ENCODE data around the gene ILDR2. TPM values are rescaled to one million over a fixed set of nuclear protein-coding genes. Genes with fewer than 3 reads are reported as not detected.

Gene ILDR2
- total RNA-seq, 1 donor from 2014 or later: 1.3 TPM

DNA sequence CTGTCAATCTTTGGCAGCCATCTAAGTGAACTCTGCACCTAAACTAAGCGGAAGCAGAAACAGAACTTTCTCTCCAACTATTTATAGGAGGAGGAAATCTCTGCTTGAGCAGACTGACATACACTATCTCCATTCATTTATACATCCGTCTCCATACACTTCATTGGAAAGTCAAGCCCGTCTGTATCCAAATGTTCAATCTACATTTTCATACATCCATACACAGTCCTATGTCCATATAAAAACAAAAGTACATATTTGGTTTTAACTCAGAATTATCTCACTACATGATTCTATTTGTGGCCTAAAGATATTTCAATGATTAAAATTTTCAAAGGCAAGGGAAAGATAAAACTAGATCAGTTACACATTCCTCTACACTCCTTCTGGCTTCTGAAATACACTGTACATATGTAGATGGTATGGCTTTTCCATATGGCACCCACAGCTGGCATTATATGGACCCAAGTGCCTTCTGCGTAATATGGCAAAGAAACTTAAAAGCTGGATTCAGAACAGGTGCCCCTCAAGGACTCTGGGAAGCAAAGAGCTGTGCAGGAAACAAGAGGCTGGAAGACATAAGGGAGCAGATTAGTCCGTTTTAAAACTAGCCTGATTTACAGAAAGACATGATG is 35.5 kb downstream of the ILDR2 start:
- no peak for DNase-seq (ENCODE audit: low read depth)

DNA sequence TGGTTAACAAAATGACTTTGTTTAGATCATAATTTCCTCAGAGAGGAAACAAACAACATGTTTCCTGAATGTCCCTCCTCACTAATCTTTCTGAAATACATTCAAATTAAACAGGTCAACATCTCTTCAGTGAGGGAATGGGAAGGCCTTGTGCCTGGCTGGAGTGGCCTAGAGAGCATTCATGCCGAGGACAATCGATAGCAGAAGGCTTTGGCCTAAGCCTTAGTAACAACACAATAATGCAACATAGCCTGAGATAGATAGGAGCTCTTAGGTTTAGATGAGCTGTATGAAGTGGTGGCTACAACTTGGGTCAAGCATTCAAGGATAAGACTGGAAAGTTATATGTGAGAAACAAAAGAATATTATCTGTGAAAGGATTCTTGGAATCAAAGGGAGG is 37.4 kb downstream of the ILDR2 start:
- Histone ChIP-seq H3K4me3 (ENCODE audit: low read depth, low read length) (no peak overlapping the region), H3K36me3 (ENCODE audit: control insufficient read depth, insufficient read depth, low read length) (no peaks in the 10 kb centered on the region), H3K27me3 (ENCODE audit: control insufficient read depth, insufficient read depth, low read length) (no peaks in the 10 kb centered on the region)
- TF ChIP-seq, protein P1, sequence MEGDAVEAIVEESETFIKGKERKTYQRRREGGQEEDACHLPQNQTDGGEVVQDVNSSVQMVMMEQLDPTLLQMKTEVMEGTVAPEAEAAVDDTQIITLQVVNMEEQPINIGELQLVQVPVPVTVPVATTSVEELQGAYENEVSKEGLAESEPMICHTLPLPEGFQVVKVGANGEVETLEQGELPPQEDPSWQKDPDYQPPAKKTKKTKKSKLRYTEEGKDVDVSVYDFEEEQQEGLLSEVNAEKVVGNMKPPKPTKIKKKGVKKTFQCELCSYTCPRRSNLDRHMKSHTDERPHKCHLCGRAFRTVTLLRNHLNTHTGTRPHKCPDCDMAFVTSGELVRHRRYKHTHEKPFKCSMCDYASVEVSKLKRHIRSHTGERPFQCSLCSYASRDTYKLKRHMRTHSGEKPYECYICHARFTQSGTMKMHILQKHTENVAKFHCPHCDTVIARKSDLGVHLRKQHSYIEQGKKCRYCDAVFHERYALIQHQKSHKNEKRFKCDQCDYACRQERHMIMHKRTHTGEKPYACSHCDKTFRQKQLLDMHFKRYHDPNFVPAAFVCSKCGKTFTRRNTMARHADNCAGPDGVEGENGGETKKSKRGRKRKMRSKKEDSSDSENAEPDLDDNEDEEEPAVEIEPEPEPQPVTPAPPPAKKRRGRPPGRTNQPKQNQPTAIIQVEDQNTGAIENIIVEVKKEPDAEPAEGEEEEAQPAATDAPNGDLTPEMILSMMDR (IDR thresholded peaks at IDR 0.05; ENCODE audit: insufficient read depth, low read length, poor library complexity, severe bottlenecking): no peak
- DNase-seq (ENCODE audit: low read depth): no peak

More for the DNA sequence above, 35.5 kb downstream of the ILDR2 start:
- H3K4me3 ChIP-seq (ENCODE audit: low read depth, low read length): no peak overlapping the region
- no peaks in the 10 kb centered on the region for H3K36me3 ChIP-seq (ENCODE audit: control insufficient read depth, insufficient read depth, low read length)
- H3K27me3 ChIP-seq (ENCODE audit: control insufficient read depth, insufficient read depth, low read length): no peaks in the 10 kb centered on the region
- TF ChIP-seq, protein P1 (IDR thresholded peaks at IDR 0.05; ENCODE audit: insufficient read depth, low read length, poor library complexity, severe bottlenecking): no peak

DNA sequence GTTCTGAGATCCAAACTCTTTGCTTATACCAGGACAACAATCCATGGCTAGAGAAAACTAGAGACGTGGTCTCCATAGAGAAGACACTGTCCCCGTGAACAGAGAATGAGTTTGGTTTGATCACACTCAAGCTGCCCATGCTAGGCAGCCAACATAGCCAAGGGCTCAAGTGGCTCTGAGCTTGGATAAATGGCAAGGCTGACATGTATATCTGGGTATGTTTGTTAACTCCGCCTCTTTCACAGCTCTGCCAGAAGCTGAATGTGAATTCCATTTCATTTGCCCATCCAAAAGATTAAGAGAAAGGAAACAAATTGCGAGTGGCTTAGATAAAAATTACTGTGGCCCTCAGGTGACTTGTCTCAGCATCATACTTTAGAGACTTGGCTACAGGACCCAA is 38.0 kb downstream of the ILDR2 start:
- TF ChIP-seq, protein P1 (IDR thresholded peaks at IDR 0.05; ENCODE audit: insufficient read depth, low read length, poor library complexity, severe bottlenecking): no peak
- Histone ChIP-seq H3K27me3 (ENCODE audit: control insufficient read depth, insufficient read depth, low read length) (no peaks in the 10 kb centered on the region), H3K4me3 (ENCODE audit: low read depth, low read length) (no peak overlapping the region), H3K36me3 (ENCODE audit: control insufficient read depth, insufficient read depth, low read length) (no peaks in the 10 kb centered on the region)
- no peak for DNase-seq (ENCODE audit: low read depth)

DNA sequence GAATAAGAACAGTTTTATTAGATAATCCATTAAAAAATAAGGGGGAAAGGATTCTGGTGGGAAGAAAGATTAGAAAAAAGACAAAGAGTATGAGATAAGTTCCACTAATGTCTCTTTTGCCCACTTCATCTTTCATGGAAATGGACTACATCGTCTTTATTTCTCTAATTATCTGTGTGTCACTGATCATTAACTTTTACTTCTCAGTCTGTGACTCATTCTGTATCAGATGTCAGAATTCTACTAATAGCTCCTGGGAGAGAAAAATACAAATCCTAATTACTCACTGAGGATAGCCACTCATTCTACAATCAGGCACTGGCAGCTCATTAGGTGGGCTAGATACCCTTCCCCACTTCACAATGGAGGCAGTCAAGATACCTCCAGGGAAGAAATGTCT is 41.7 kb downstream of the ILDR2 start:
- H3K4me3 ChIP-seq (ENCODE audit: low read depth, low read length): no peak overlapping the region
- TF ChIP-seq, protein P1 (IDR thresholded peaks at IDR 0.05; ENCODE audit: insufficient read depth, low read length, poor library complexity, severe bottlenecking): no peak
- DNase-seq (ENCODE audit: low read depth): peak; percentile 57
- H3K36me3 ChIP-seq (ENCODE audit: control insufficient read depth, insufficient read depth, low read length): no peaks in the 10 kb centered on the region
- no peaks in the 10 kb centered on the region for H3K27me3 ChIP-seq (ENCODE audit: control insufficient read depth, insufficient read depth, low read length)

DNA sequence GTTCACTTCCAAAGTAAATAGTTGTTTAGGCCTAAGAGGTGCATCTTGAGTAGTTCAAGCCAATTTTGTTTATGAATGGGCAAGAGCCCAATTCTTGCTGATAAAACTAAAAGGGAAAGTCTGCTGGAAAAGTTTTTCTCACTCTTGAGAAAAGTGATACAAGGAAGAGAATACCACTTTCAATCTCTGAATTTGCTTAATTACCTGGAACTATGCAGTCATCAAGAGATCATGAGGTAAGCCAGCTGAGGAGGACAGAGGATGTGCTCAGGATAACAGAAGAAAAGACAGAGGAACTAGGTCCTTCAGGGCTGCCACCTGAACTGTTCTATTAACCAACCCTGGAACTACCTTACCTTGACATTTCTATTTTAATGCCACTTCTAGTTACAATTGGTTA is 42.2 kb downstream of the ILDR2 start:
- no peak for DNase-seq (ENCODE audit: low read depth)
- no peaks in the 10 kb centered on the region for H3K36me3 ChIP-seq (ENCODE audit: control insufficient read depth, insufficient read depth, low read length)
- TF ChIP-seq, protein P1 (IDR thresholded peaks at IDR 0.05; ENCODE audit: insufficient read depth, low read length, poor library complexity, severe bottlenecking): no peak
- H3K4me3 ChIP-seq (ENCODE audit: low read depth, low read length): no peak overlapping the region
- no peaks in the 10 kb centered on the region for H3K27me3 ChIP-seq (ENCODE audit: control insufficient read depth, insufficient read depth, low read length)

DNA sequence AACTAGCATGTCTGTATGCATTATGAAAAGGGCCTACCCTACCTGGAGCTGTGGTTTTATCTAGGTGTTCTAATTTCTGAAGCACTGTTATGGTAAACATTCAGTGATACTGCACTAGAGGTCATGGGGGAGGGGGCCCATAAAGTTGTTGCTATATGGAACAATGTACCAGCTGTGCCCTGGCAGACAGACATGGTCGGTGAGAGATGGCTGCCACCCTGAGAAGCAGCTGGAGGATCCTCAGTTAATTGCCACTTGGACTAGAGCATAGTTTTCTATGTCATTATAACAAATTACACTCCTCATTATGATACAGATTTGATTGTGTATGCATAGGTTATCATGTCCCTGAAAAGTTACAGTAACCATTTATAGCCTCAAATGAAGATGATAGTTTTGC is 45.4 kb downstream of the ILDR2 start:
- Histone ChIP-seq H3K36me3 (ENCODE audit: control insufficient read depth, insufficient read depth, low read length) (no peaks in the 10 kb centered on the region), H3K4me3 (ENCODE audit: low read depth, low read length) (no peak overlapping the region), H3K27me3 (ENCODE audit: control insufficient read depth, insufficient read depth, low read length) (no peaks in the 10 kb centered on the region)
- TF ChIP-seq, protein P1 (IDR thresholded peaks at IDR 0.05; ENCODE audit: insufficient read depth, low read length, poor library complexity, severe bottlenecking): no peak
- no peak for DNase-seq (ENCODE audit: low read depth)

Data from kidney epithelial cell (primary cell).